GM12878 (cell line): ENCODE measurements around the gene SLC24A4. TPM values are rescaled to one million over a fixed set of nuclear protein-coding genes. Genes with fewer than 3 reads are reported as not detected.

Source experiments
- ATAC-seq: fragments of 200-7000 bp; cut with Tn5 transposase; 3 replicates; pipeline ENCODE4 v1.9.1; 2020; ENCODE audit warnings: mild to moderate bottlenecking, moderate library complexity
- BruUV-seq: library from RNA; stranded (reverse); fragments of 400-500 nt; replicated peaks from 2 replicates; lab custom pipeline; 2021; lab: Mats Ljungman, UMichigan
- CTCF ChIA-PET: fragments of 300-600 bp; sonication (Branson Sonifier 250); formaldehyde crosslinking; extraction: SDS; loops from one replicate; lab custom pipeline; 2021; ENCODE audit warnings: inconsistent platforms; lab: Yijun Ruan, JAX
- POLR2A ChIA-PET: fragments of 350-600 bp; formaldehyde crosslinking; extraction: SDS; loops from one replicate; lab custom pipeline; 2021; ENCODE audit warnings: inconsistent platforms; lab: Charles Lee
- RAD21 ChIA-PET: fragments of 300-600 bp; sonication (Branson Sonifier 250); formaldehyde crosslinking; loops from one replicate; lab custom pipeline; 2023; ENCODE audit warnings: antibody characterized with exemption; ENCODE audit not compliant: unreplicated experiment; lab: Charles Lee
- SMC1A ChIA-PET: fragments of 300-600 bp; sonication (Branson Sonifier 250); formaldehyde crosslinking; loops from one replicate; lab custom pipeline; 2023; ENCODE audit not compliant: unreplicated experiment, uncharacterized antibody; lab: Charles Lee
- DNase-seq: peaks from one replicate; pipeline ENCODE4 v3.0.0-alpha.2; 2011; ENCODE audit warnings: low read depth, low spot score
- FAIRE-seq: peaks from 3 replicates; lab custom pipeline; 2011; peaks lifted over from hg19 to GRCh38; lab: Jason Lieb, UNC
- H2AFZ ChIP-seq: 2 replicates; pipeline ENCODE4 v1.6.0; 2011; ENCODE audit warnings: low read depth, low read length, control low read depth; ENCODE audit not compliant: control insufficient read depth
- H3K27ac ChIP-seq: 2 replicates; pipeline ENCODE4 v1.5.1; 2011; ENCODE audit warnings: control low read depth; ENCODE audit not compliant: control insufficient read depth, insufficient read depth
- H3K27me3 ChIP-seq, 2 experiments: replicated peaks in 1 of 2; 2 replicates each; pipeline versions ENCODE4 v1.6.0 to v1.6.1; 2011; ENCODE audit warnings: low read length in 1 of 2; ENCODE audit not compliant: control insufficient read depth in 2 of 2, insufficient read depth in 2 of 2
- H3K36me3 ChIP-seq, 2 experiments: 2 replicates each; pipeline ENCODE4 v1.5.1; 2011; ENCODE audit warnings: low read length in 1 of 2; ENCODE audit not compliant: control insufficient read depth in 2 of 2, insufficient read depth in 2 of 2
- H3K4me1 ChIP-seq: 2 replicates; pipeline ENCODE4 v1.6.1; 2011; ENCODE audit warnings: mild to moderate bottlenecking, low read length, moderate library complexity, mixed read lengths; ENCODE audit not compliant: control insufficient read depth, insufficient read depth
- H3K4me2 ChIP-seq: 2 replicates; pipeline ENCODE4 v1.6.0; 2011; ENCODE audit warnings: control low read depth; ENCODE audit not compliant: control insufficient read depth, insufficient read depth
- H3K4me3 ChIP-seq: fragments of 200-600 bp; sonication (generic); 2 replicates; pipeline ENCODE4 v1.5.1; 2016
- H3K79me2 ChIP-seq: 2 replicates; pipeline ENCODE4 v1.6.0; 2011; ENCODE audit warnings: low read length; ENCODE audit not compliant: control insufficient read depth, insufficient read depth
- H3K9ac ChIP-seq: 2 replicates; pipeline ENCODE4 v1.8.0; 2011; ENCODE audit warnings: low read length, control low read depth, mixed read lengths; ENCODE audit not compliant: control insufficient read depth, insufficient read depth
- H3K9me3 ChIP-seq: replicated peaks from 3 replicates; pipeline ENCODE4 v1.5.1; 2011; ENCODE audit warnings: mild to moderate bottlenecking, low read length; ENCODE audit not compliant: control insufficient read depth, insufficient read depth
- H4K20me1 ChIP-seq: 2 replicates; pipeline ENCODE4 v1.6.0; 2011; ENCODE audit not compliant: control insufficient read depth, insufficient read depth
- GATAD2B ChIP-seq: fragments of 450-650 bp; conservative IDR thresholded peaks from 2 replicates; pipeline ENCODE4 v1.6.1; 2017; ENCODE audit warnings: low read depth, mild to moderate bottlenecking, moderate library complexity
- JUNB ChIP-seq: IDR thresholded peaks from 2 replicates; pipeline ENCODE4 v1.6.1; 2016; ENCODE audit warnings: antibody characterized with exemption, mild to moderate bottlenecking
- MYC ChIP-seq: IDR thresholded peaks from 2 replicates; pipeline ENCODE4 v1.6.1; 2011; ENCODE audit warnings: mild to moderate bottlenecking, low read length, moderate library complexity, inconsistent platforms; ENCODE audit not compliant: insufficient read depth, insufficient replicate concordance, insufficient read length, severe bottlenecking
- NFIC ChIP-seq: IDR thresholded peaks from 2 replicates; pipeline ENCODE4 v1.6.1; 2012; ENCODE audit warnings: low read depth, mild to moderate bottlenecking, inconsistent platforms, low read length, moderate library complexity
- NFYB ChIP-seq: IDR thresholded peaks from 2 replicates; pipeline ENCODE4 v1.6.1; 2011; ENCODE audit warnings: low read depth, mild to moderate bottlenecking, low read length, improper control_type of control experiment, moderate library complexity; ENCODE audit not compliant: insufficient read depth
- PAX5 ChIP-seq: IDR thresholded peaks from 2 replicates; pipeline ENCODE4 v1.6.1; 2011; ENCODE audit warnings: low read depth, low read length, borderline replicate concordance
- PML ChIP-seq: IDR thresholded peaks from 2 replicates; pipeline ENCODE4 v1.6.1; 2012; ENCODE audit warnings: low read length, inconsistent platforms
- RAD51 ChIP-seq: fragments of 450-650 bp; IDR thresholded peaks from 2 replicates; pipeline ENCODE4 v1.6.1; 2016; ENCODE audit warnings: moderate library complexity, mild to moderate bottlenecking, inconsistent platforms
- RUNX3 ChIP-seq: IDR thresholded peaks from 2 replicates; pipeline ENCODE4 v1.6.1; 2012; ENCODE audit warnings: low read length, inconsistent platforms
- SMAD5 ChIP-seq: IDR thresholded peaks from 2 replicates; pipeline ENCODE4 v1.6.1; 2016; ENCODE audit warnings: antibody characterized with exemption, low read depth
- STAT1 ChIP-seq: fragments of 450-650 bp; conservative IDR thresholded peaks from 2 replicates; pipeline ENCODE4 v1.6.1; 2014; ENCODE audit warnings: antibody characterized with exemption, mild to moderate bottlenecking
- ZNF274 ChIP-seq: IDR thresholded peaks from one replicate; pipeline ENCODE4 v1.8.0; 2011; ENCODE audit not compliant: insufficient read length, insufficient read depth
- ZNF622 ChIP-seq: fragments of 450-650 bp; IDR thresholded peaks from 2 replicates; pipeline ENCODE4 v1.6.1; 2017; ENCODE audit warnings: mild to moderate bottlenecking, inconsistent platforms
- WGBS: methylation state at CpG from one replicate; pipeline ENCODE4 v1.1.6; 2016; ENCODE audit warnings: low lambda C conversion rate; ENCODE audit not compliant: insufficient replicate concordance, insufficient coverage; ENCODE audit errors: missing lambda C conversion rate; 5-methylcytosine and 5-hydroxymethylcytosine counted together
- in situ Hi-C: fragments of 300-500 bp; cut with MboI; formaldehyde crosslinking; loops from 9 replicates; pipeline ENCODE4 v1.14.3; 2018; ENCODE audit warnings: mixed read lengths
- intact Hi-C: fragments of 100-400 bp; cut with micrococcal nuclease; formaldehyde crosslinking; loops from one replicate; pipeline ENCODE4 v1.14.2; 2022; ENCODE audit not compliant: unreplicated experiment
- polyA plus RNA-seq, 11 experiments: library from polyadenylated mRNA; depleted of rRNA in 4 of 11; unstranded in 6 of 11; stranded (reverse) in 5 of 11; fragments of >200 nt; fragmentation: Nextera tagmentation in 4 of 11; fragmentation: Illumina TruSeq in 1 of 11; extraction: Ambion mirVana in 4 of 11; extraction: Trizol in 1 of 11; gene quantifications; 1 replicate in 1 of 11; 2 replicates in 10 of 11; pipeline versions ENCODE4 v1.2.1 to v1.2.3, GENCODE V29; 2011 to 2016; ENCODE audit warnings: inconsistent platforms in 2 of 11, missing spikeins in 2 of 11, low read depth in 1 of 11
- total RNA-seq, 4 experiments: library from RNA; depleted of rRNA in 3 of 4; stranded (reverse); fragments of >200 nt in 3 of 4; fragmentation: Illumina TruSeq in 1 of 4; extraction: Trizol in 1 of 4; gene quantifications; 2 replicates each; pipeline versions ENCODE4 v1.2.1 to v1.2.3, GENCODE V29; 2013 to 2021

The SLC24A4 gene
- total and polyA plus RNA-seq, 10 of the 15 experiments (the other 5 are each of a cell fraction or from before 2014, with no cell fraction given) = under 0.01 to 0.46 (median 0.04) TPM; not detected in 5

- no peak overlapping the region for H3K27ac ChIP-seq
- H3K4me3 ChIP-seq = no peak overlapping the region
- no peak overlapping the region for H3K9ac ChIP-seq
- H3K4me1 ChIP-seq = peaks cover 10% of the 10 kb centered on the region
- CTCF ChIA-PET = interaction anchor here (0.6 to 1.8 kb wide), 5 partner anchors 14 to 143 kb away, joined by 3 to 6 read pairs (median 3); no protein-coding TSS in a partner anchor
- 98% methylated on average over 4 of the region's 4 CpGs for WGBS
- no peak overlapping the region for H3K4me2 ChIP-seq
- ATAC-seq (no peak), FAIRE-seq (no peak), DNase-seq (no peak)
- H4K20me1 ChIP-seq = no peaks in the 10 kb centered on the region
- H3K36me3 ChIP-seq = no peaks in the 10 kb centered on the region
- POLR2A ChIA-PET = interaction anchor here (0.6 to 1.6 kb wide), 3 partner anchors 9 to 61 kb away, joined by 3 to 7 read pairs (median 6); no protein-coding TSS in a partner anchor
- H3K79me2 ChIP-seq = peaks cover 8% of the 10 kb centered on the region
- no TSS peak for BruUV-seq
- H3K27me3 ChIP-seq = no peaks in the 10 kb centered on the region; a peak in 1 of 4 replicates
- RAD21 ChIA-PET = interaction anchor here (0.5 to 1.7 kb wide), 9 partner anchors 21 to 174 kb away, joined by 3 to 7 read pairs (median 3); no protein-coding TSS in a partner anchor
- SMC1A ChIA-PET = interaction anchor here (0.6 to 3.3 kb wide), 11 partner anchors 21 to 136 kb away, joined by 3 to 18 read pairs (median 4); no protein-coding TSS in a partner anchor
- in situ Hi-C loops = no loop called here
- no peaks in the 10 kb centered on the region; the same call in 2 of the 3 replicates for H3K9me3 ChIP-seq
- no peak overlapping the region for H2AFZ ChIP-seq
- no peak for TF ChIP-seq MYC
- intact Hi-C loops = no loop called here
Observed at GRCh38 chr14:92516344-92516965, 193.5 kb downstream of the SLC24A4 start.

- in situ Hi-C loops (no loop called here), intact Hi-C loops (no loop called here)
- Histone ChIP-seq H3K4me1 (peaks cover 10% of the 10 kb centered on the region), H4K20me1 (no peaks in the 10 kb centered on the region), H3K9me3 (no peaks in the 10 kb centered on the region; the same call in 2 of the 3 replicates), H3K4me3 (no peak overlapping the region), H3K27me3 (no peaks in the 10 kb centered on the region; a peak in 1 of 4 replicates), H3K9ac (no peak overlapping the region), H3K36me3 (no peaks in the 10 kb centered on the region), H2AFZ (no peak overlapping the region), H3K79me2 (peaks cover 8% of the 10 kb centered on the region), H3K27ac (no peak overlapping the region), H3K4me2 (no peak overlapping the region)
- ATAC-seq (no peak), FAIRE-seq (no peak), DNase-seq (no peak)
- no TSS peak for BruUV-seq
- ChIA-PET SMC1A (interaction anchor here (0.6 to 3.3 kb wide), 12 partner anchors 22 to 157 kb away, joined by 3 to 18 read pairs (median 4); no protein-coding TSS in a partner anchor), RAD21 (interaction anchor here (0.5 to 1.7 kb wide), 8 partner anchors 29 to 173 kb away, joined by 3 to 4 read pairs (median 3); no protein-coding TSS in a partner anchor), CTCF (interaction anchor here (0.6 to 1.8 kb wide), 6 partner anchors 9 to 143 kb away, joined by 3 to 6 read pairs (median 3); no protein-coding TSS in a partner anchor), POLR2A (interaction anchor here (0.6 to 1.6 kb wide), 6 partner anchors 9 to 60 kb away, joined by 3 to 7 read pairs (median 3); no protein-coding TSS in a partner anchor)
- 100% methylated on average over 5 of the region's 5 CpGs for WGBS
- TF ChIP-seq RUNX3 = no peak
- TF ChIP-seq JUNB = no peak
- TF ChIP-seq STAT1 = no peak
- TF ChIP-seq NFYB = no peak
- no peak for TF ChIP-seq RAD51
- TF ChIP-seq PML = no peak
- TF ChIP-seq GATAD2B = no peak
- TF ChIP-seq ZNF622 = no peak
- TF ChIP-seq NFIC = no peak
- TF ChIP-seq ZNF274 = no peak
- TF ChIP-seq PAX5 = no peak
- no peak for TF ChIP-seq SMAD5
Observed at GRCh38 chr14:92516966-92517506, 194.1 kb downstream of the SLC24A4 start.
